Fibroblast of lung (primary cell): Measurements from ENCODE around the gene RAB35.

Source experiments
- CTCF ChIP-seq, 2 donors: IDR thresholded peaks in 1 of 2; conservative IDR thresholded peaks in 1 of 2; 1 replicate in 1 of 2; 2 replicates in 1 of 2; pipeline ENCODE4 v1.5.1; 2011 to 2012; ENCODE audit warnings: low read length in 2 of 2, control low read depth in 1 of 2, inconsistent platforms in 1 of 2, low read depth in 1 of 2, mild to moderate bottlenecking in 1 of 2
- EZH2 ChIP-seq: IDR thresholded peaks from 2 replicates; pipeline ENCODE4 v1.5.1; 2012; ENCODE audit warnings: low read length, control low read depth, mild to moderate bottlenecking; ENCODE audit errors: missing control alignments

DNA sequence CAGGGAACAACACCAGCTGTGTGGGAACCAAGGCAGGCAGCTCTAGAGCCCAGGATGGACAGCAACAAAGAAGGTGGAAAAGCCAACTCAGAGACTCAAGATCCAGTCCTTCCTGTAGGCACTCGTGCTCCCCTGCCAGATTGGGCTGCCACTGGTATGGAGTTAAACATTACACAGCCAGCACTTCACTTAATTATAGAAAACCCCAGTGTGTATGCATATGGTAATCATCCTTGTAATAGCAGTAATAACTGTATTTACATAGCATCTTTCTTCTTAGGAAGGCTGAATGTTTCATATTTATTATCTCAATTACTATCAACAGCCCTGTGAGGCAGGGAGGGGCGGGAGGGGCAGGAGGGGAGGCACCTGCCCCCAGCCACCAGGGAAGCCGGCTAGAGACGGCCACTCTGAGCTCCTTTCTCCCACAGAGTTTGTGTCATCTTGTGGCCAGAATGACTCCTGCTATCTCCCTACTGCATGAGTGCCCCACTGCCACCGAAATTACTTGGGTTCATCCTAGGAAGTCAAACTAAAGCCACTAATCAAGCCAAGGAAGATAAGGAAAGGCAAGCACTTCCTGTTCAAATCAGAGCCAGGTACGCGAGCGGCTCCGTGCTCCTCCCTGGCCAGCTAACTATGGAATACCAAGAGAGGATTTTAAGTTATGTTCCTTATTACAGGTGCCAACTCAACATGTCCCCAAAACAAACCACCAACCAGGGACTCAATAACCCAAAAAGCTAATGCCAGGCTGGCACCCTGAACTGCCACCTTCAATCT, 15.7 kb upstream of the RAB35 start:
- TF ChIP-seq CTCF (conservative IDR thresholded peaks at IDR 0.05 in 1 of 2, IDR thresholded peaks at IDR 0.05 in 1 of 2; ENCODE audit: low read depth in 1 of 2, low read length in 2 of 2) = no peak
- TF ChIP-seq EZH2 = no peak
